Mononuclear cell (primary cell): ENCODE data around the gene TLR10. TPM values are rescaled to one million over a fixed set of nuclear protein-coding genes. Genes with fewer than 3 reads are reported as not detected.

ENCODE experiments used
- H3K27me3 ChIP-seq: 2 replicates; pipeline ENCODE4 v1.6.0; 2011; ENCODE audit warnings: low read length, control low read depth; ENCODE audit not compliant: insufficient read depth
- H3K4me1 ChIP-seq: 2 replicates; pipeline ENCODE4 v1.5.1; 2011; ENCODE audit warnings: mild to moderate bottlenecking, low read length, control low read depth; ENCODE audit not compliant: insufficient read depth
- H3K4me3 ChIP-seq: 2 replicates; pipeline ENCODE4 v1.5.1; 2011; ENCODE audit warnings: mild to moderate bottlenecking, low read length, moderate library complexity
- H3K9me3 ChIP-seq: 2 replicates; pipeline ENCODE4 v1.5.1; 2011; ENCODE audit warnings: low read depth, mild to moderate bottlenecking, control low read depth, low read length
- total RNA-seq: library from RNA; depleted of rRNA; stranded (reverse); fragments of >200 nt; gene quantifications from one replicate; pipeline ENCODE4 v1.2.3, GENCODE V29; 2012

TLR10 gene
- total RNA-seq, 1 donor: 2.5 TPM

- H3K4me1 ChIP-seq: peaks cover 28% of the 10 kb centered on the region
Measured at GRCh38 chr4:38733663-38734062, 49.1 kb downstream of the TLR10 start.

GRCh38 chr4:38730830-38731646 is 51.8 kb downstream of the TLR10 start:
- H3K4me1 ChIP-seq: peaks cover 34% of the 10 kb centered on the region

More at GRCh38 chr4:38733663-38734062, 49.1 kb downstream of the TLR10 start:
- Histone ChIP-seq H3K4me3 (no peak overlapping the region), H3K9me3 (no peaks in the 10 kb centered on the region), H3K27me3 (no peaks in the 10 kb centered on the region)

GRCh38 chr4:38730493-38730829 is 52.3 kb downstream of the TLR10 start:
- Histone ChIP-seq H3K4me1 (peaks cover 34% of the 10 kb centered on the region), H3K27me3 (no peaks in the 10 kb centered on the region), H3K4me3 (no peak overlapping the region), H3K9me3 (no peaks in the 10 kb centered on the region)

More at GRCh38 chr4:38730830-38731646, 51.8 kb downstream of the TLR10 start:
- Histone ChIP-seq H3K9me3 (no peaks in the 10 kb centered on the region), H3K4me3 (no peak overlapping the region), H3K27me3 (no peaks in the 10 kb centered on the region)

- no peaks in the 10 kb centered on the region for H3K9me3 ChIP-seq
- no peak overlapping the region for H3K4me3 ChIP-seq
- H3K27me3 ChIP-seq: no peaks in the 10 kb centered on the region
- H3K4me1 ChIP-seq: peaks cover 21% of the 10 kb centered on the region
Measured at GRCh38 chr4:38728631-38729141, 54.1 kb downstream of the TLR10 start.

GRCh38 chr4:38724475-38724808 is 58.3 kb downstream of the TLR10 start:
- no peaks in the 10 kb centered on the region for H3K27me3 ChIP-seq
- no peak overlapping the region for H3K4me3 ChIP-seq

GRCh38 chr4:38723726-38724474 is 58.9 kb downstream of the TLR10 start:
- Histone ChIP-seq H3K4me3 (no peak overlapping the region), H3K4me1 (peaks cover 8% of the 10 kb centered on the region), H3K9me3 (no peaks in the 10 kb centered on the region), H3K27me3 (no peaks in the 10 kb centered on the region)

More at GRCh38 chr4:38724475-38724808, 58.3 kb downstream of the TLR10 start:
- Histone ChIP-seq H3K9me3 (no peaks in the 10 kb centered on the region), H3K4me1 (peaks cover 8% of the 10 kb centered on the region)

- no peaks in the 10 kb centered on the region for H3K9me3 ChIP-seq
- H3K27me3 ChIP-seq: no peaks in the 10 kb centered on the region
- no peak overlapping the region for H3K4me3 ChIP-seq
- peaks cover under 1% of the 10 kb centered on the region for H3K4me1 ChIP-seq
Measured at GRCh38 chr4:38723114-38723513, 59.7 kb downstream of the TLR10 start.

Other genes with a start within 250 kb of the TLR10 start
- 103 TPM for gene KLF3, start 118.8 kb downstream of the TLR10 start, total RNA-seq
- gene TLR1, start 21.8 kb upstream of the TLR10 start, total RNA-seq: 71.5 TPM
- gene TLR6, start 73.8 kb upstream of the TLR10 start, total RNA-seq: 9.2 TPM
- 2.2 TPM for gene FAM114A1, start 84.8 kb upstream of the TLR10 start, total RNA-seq
- 6.9 TPM for gene TMEM156, start 249.4 kb upstream of the TLR10 start, total RNA-seq